ELF-1 (cell line): ENCODE results near the gene SOCS1.

Source experiments
- DNase-seq: peaks from one replicate; pipeline ENCODE4 v3.0.0-alpha.2; 2016; ENCODE audit warnings: low read depth, low spot score

SOCS1 gene

GRCh38 chr16:11204513-11205047, 51.4 kb downstream of the SOCS1 start:
- DNase-seq = no peak
